Measurements from ENCODE around the gene PCDHGB4.
"Not testable (repeated sequence)": the region's sequence is repeated elsewhere in the genome, so short reads cannot be mapped to it uniquely, and the experiment has no call there.

The PCDHGB4 gene

DNA sequence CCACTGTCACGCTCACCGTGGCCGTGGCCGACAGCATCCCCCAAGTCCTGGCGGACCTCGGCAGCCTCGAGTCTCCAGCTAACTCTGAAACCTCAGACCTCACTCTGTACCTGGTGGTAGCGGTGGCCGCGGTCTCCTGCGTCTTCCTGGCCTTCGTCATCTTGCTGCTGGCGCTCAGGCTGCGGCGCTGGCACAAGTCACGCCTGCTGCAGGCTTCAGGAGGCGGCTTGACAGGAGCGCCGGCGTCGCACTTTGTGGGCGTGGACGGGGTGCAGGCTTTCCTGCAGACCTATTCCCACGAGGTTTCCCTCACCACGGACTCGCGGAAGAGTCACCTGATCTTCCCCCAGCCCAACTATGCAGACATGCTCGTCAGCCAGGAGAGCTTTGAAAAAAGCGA, 45.2 kb downstream of the PCDHGB4 start:
- DNase-seq: not testable (repeated sequence)

DNA sequence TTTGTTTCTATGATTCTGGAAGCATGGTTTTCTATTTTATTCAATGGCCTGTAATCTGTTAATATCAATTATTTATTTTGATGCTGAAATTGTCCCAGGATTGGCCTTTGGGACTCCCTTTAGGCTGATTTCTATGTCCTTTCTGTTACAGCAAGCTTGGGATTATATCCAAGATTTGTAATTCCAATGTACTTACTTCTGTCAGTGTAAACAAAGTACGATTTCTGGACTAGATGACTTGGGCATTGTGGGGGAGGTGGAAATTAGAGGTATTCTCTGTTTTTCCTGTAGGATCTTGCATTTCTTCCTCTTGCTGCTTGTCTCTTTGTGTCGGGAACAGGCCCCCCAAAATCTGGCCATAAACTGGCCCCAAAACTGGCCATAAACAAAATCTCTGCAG, 46.5 kb downstream of the PCDHGB4 start:
- no peak for DNase-seq

DNA sequence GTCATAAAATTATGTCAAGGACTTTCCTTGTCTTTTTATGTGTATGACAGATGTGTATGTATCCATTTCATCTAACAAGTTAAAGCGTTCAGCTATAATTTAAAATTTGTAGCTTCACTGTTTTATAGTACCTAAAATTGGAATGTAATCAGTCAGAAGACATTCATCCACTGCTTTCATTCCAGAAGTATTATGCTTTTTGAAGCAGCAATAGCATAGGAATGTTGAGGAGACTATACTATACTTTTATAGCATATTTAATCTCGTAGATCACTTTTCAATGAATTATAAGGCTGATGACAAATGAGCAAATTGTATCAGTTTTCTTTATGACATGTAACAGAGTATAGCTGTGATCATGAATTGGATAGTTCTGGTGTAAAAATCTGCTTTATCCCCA, 49.7 kb downstream of the PCDHGB4 start:
- DNase-seq: no peak

DNA sequence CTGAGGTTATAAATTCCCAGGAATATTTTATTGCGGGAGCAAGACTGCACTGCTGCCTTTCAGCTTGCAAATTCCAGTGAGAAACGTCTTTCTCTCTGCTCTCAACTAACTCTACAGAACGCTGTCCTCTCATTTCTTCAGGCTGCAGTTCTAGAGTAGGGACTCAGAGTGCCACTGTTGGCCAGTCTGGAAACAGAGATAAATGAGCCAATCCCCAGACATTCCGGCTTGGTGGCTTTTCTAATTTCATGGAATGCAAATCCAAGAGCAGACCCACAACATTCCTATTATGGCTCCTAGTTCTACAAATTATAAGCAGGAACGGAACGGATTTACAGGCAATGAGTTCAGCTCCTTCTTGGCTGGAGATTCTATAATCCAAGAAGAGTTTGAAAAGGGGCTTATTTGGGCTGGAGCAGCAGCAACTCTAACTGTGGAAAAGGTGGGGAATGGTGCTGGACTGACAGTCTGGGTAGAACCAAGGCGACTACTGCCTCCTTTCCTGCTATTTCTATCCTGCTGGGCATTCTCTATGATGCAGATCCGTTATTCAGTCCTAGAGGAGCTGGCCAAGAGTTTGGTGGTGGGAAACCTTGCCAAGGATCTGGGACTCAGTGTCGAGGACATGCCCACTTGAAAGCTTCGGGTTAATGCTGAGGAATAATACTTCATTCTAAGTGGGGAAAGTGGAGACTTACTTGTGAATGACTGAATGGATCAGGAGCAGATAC, 52.1 kb downstream of the PCDHGB4 start:
- no peak for DNase-seq

Data from NCI-H1105 treated with DMSO at 0.1 percent for 48 hours (cell line).